ENCODE results near the gene BUB1B.

The BUB1B gene

GRCh38 chr15:40254452-40254851 is 93.6 kb downstream of the BUB1B start:
- DNase-seq (ENCODE audit: low spot score) = no peak

GRCh38 chr15:40255033-40255432 is 94.2 kb downstream of the BUB1B start:
- no peak for DNase-seq (ENCODE audit: low spot score)

GRCh38 chr15:40256638-40257235 is 95.9 kb downstream of the BUB1B start:
- no peak for DNase-seq (ENCODE audit: low spot score)

- no peak for DNase-seq (ENCODE audit: low spot score)
These were observed 97.0 kb downstream of the BUB1B start for GRCh38 chr15:40257656-40258450.

GRCh38 chr15:40258544-40258943 is 97.7 kb downstream of the BUB1B start:
- no peak for DNase-seq (ENCODE audit: low spot score)

GRCh38 chr15:40259021-40259420 is 98.2 kb downstream of the BUB1B start:
- no peak for DNase-seq (ENCODE audit: low spot score)

- peak; percentile 70 for DNase-seq (ENCODE audit: low spot score)
These were observed 102.3 kb downstream of the BUB1B start for GRCh38 chr15:40263024-40263754.

- DNase-seq (ENCODE audit: low spot score) = no peak
These were observed 103.7 kb downstream of the BUB1B start for GRCh38 chr15:40264321-40265153.

GRCh38 chr15:40265355-40265754 is 104.5 kb downstream of the BUB1B start:
- no peak for DNase-seq (ENCODE audit: low spot score)

- no peak for DNase-seq (ENCODE audit: low spot score)
These were observed 105.0 kb downstream of the BUB1B start for GRCh38 chr15:40265875-40266274.

- peak; percentile 97 for DNase-seq (ENCODE audit: low spot score)
These were observed 106.0 kb downstream of the BUB1B start for GRCh38 chr15:40266828-40267304.

GRCh38 chr15:40267670-40268069 is 106.8 kb downstream of the BUB1B start:
- DNase-seq (ENCODE audit: low spot score) = no peak

GRCh38 chr15:40269604-40270003 is 108.7 kb downstream of the BUB1B start:
- DNase-seq (ENCODE audit: low spot score) = no peak

- DNase-seq (ENCODE audit: low spot score) = no peak
These were observed 109.6 kb downstream of the BUB1B start for GRCh38 chr15:40270246-40270995.

All from AG20443 (cell line).